HG03108 (cell line): Measurements from ENCODE around the gene KDM3A.
"Not testable (repeated sequence)": the region's sequence is repeated elsewhere in the genome, so short reads cannot be mapped to it uniquely, and the experiment has no call there.

Experiments used
- ATAC-seq: cut with Tn5 transposase; IDR thresholded peaks from one replicate; pipeline ENCODE4 v1.9.1; 2021; ENCODE audit warnings: moderate library complexity; ENCODE audit not compliant: unreplicated experiment

KDM3A gene

DNA sequence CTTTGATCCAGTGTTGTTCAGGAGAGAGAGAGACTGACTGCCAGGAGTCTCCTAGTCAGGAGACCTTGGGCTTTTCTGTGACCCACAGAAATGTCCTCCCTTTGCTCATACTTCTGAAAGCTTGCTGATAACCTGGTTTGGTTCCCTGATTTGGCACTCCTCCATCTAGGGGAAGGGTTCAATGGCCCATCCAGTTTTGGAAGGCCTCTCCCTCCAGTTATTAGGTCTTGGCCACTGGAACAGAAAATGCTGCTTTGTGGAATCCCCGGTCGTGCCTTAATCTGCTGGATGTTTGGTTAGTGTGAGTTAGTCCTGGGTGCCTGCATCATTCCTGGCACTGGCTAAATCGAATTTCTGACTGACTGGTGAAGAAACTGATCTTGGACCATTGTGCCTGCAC is 35.7 kb downstream of the KDM3A start:
- no peak for ATAC-seq

DNA sequence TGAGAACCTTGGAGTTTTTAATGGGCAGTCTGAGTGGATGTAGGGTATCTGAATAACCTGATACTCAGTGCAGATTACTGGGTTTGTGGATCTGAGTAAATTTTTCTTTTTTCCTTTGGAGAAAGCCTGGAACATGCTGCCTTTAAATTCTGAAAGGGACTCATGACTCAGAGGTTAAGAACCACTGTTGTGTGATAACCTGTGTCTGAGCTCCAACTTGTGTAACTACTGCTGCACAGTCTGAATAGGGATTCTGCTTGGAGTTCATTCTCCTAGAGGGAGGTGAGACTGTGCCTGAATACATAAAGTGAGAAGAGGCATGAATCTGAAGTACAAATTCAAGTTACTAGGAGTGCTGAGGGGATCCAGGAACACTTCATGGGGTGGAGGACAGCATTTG is 36.2 kb downstream of the KDM3A start:
- no peak for ATAC-seq

DNA sequence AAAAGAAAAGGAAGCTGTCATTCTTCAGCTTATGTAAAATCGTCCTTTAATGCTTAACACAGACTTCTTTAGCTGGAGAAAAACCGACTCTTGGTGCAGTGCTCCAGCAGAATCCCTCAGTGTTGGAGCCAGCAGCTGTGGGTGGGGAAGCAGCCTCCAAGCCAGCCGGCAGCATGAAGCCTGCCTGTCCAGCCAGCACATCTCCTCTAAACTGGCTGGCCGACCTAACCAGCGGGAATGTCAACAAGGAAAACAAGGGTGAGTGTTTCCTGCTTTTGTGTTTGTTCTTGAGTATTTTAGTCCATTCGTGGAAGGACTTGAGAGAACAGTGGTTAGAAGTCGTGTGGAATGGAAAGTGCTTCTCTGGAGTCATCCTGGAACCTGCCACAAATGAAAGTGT is 38.9 kb downstream of the KDM3A start:
- no peak for ATAC-seq

DNA sequence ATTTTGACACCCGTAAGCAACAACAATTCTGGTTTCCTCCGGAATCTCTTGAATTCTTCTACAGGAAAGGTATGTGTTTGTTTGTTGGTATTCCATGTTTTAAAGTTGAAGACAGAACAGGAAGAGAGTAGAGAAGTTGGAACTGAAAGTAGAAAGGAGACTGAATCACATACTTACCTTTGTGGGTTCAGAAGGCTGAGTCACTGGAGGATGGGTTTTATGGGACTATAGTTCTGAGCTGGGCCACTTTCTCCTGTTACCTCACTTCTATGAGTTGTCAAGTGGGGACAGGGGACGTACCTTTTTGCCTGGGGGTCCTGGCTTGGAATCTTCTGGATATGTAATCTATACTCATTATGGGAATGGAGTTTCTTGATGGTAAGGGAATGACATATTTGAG is 40.9 kb downstream of the KDM3A start:
- ATAC-seq = no peak

DNA sequence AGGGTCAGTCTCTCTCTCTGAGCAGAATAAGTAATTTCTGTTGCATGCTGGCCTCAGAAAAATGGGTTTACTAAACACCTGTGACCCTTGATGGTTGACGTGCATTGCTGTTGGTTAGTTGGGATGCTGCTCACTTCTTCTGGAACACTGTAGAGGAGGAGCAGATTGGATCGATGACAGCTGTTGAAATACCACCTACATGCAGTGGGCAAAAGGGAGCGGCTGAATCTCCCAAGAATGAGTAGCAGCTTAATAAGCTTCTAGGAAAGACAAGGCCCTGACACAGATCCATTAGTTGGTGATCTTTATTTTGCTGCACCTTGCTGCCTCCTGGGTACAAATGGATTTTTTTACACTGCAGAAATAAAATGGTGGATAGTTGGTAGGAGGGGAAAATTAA is 43.2 kb downstream of the KDM3A start:
- ATAC-seq = no peak

DNA sequence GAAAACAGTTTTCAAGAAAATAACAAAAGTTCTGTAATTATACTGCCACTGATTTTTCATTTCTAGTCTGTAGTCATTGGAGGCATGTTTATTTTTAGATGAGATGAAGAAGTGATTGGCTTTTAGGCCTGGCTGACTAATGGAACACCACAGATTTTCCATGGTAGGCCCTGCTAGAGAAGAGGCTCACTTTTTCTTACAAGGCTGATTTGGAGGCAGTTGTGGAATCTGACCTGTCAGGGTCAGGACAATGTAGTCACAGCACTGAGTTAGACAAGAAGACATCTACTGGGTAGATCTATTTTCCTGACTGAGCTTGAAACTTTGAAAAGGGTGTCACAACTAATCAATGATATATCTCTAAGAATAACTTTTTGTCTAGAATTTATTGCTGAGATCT is 43.9 kb downstream of the KDM3A start:
- ATAC-seq = no peak

DNA sequence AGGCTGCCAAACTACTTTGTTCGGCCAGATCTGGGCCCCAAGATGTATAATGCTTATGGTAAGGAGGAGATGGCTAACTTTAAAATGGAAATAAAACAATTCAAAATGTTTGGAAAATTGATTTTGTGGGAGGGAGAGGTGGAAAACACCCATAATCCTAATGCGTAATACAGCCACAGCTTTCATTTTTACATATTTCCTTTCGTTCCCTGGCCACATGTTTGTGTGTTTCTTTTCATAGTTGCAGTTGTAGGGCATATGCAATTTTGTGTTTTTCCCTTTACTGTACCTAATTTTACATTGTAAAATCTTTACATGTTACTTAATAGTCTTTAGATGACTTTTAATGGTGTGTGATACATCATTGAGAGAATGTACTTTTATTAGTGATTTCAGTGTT is 44.6 kb downstream of the KDM3A start:
- no peak for ATAC-seq

DNA sequence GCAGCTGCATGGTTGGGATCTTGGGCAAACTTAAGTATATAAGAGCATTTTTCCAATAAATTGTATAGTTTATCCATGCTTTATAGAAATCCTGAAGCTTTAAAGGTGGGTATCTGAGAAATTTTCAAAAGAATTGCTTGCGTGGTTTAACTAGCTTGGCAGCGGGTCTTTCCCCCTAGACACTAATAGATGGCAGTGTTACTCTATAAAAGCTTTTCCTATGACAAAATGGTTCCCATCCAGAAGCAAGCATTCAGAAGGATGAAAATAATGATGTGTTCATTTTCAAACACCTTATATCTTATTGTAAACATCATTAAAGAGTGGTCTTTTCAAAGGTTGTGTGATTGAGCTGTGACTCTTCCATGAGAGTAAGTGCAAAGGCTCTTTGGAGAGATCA is 45.9 kb downstream of the KDM3A start:
- ATAC-seq = no peak

DNA sequence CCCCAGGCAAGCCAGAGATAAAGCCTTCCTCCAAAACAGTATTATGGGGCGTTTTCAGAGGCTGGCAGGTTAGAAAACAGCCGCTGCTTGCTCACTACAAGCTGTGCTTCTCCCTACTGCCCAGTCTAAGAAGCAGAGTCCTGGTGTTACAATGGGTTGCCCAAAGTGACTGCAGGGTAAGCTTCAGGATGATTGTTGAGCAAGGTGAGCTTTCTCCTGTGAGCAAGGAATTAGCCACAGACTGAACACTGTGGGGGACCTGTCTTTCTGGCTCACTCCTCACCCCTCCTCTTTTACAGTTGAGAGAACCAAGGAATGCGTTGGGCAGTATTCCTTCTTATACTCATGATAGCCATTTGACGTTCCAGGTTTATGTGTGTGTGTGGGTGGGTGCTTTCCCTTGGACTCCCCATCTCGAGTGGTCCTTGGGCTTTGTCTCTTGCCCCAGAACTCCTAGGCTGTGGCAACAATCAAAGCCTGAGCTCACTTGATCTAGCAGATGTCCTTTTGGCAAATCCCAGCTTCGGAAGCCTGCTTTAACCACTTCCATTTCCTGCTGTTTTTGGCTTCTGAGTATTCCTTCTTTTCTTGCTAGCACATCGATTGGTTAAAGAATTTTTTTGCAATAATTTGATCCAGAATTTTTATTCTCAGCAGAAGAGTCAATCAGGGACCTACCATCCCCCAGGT is 47.5 kb downstream of the KDM3A start:
- no peak for ATAC-seq

DNA sequence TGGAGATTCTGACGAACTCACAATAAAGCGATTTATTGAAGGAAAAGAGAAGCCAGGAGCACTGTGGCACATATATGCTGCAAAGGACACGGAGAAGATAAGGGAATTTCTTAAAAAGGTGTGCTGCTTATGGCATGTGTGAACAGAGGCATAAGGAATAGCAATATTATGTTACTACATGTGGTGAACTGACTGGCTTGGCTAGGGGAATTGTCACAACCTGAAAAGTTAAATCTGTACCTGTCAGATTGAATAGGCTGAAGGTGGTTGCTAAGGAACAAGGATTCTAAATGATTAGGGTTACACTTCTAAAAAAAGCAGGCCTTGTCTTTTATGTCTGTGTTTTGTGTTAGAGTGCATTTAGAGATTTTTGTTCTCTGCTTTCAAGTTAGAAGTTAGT is 48.4 kb downstream of the KDM3A start:
- ATAC-seq = no peak

DNA sequence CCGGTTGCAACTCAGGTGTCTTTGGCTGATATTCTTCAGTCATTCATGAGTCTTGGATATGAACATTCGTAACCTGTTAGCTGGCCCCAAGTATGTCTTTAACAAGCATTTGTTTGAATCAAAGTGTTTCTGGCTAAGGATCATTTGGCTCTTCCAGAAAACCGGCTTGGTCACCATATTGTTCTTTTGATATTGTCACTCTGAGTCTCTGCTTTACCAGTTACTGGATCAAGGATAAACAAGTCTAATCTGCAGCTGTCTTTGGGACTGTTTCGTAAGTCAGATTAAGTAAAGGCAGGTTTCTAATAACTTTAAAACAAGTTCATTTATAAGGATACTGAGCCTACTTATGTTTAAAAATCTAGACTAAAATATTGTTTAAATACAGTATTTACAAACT is 49.1 kb downstream of the KDM3A start:
- no peak for ATAC-seq

DNA sequence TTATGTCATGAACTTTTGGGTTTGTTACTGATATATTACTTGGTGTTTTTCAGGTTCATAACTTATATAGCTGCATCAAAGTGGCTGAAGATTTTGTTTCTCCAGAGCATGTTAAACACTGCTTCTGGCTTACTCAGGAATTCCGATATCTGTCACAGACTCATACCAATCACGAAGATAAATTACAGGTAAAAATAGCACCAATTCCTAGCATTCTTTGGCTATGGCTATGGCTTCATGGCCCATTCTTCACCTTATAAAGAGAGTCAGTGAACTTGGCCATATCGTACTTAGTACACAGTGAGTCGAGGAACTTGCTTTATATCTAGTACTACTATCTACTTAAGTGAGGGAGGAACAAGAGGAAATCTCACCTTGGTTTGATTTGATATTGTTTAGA is 49.9 kb downstream of the KDM3A start:
- no peak for ATAC-seq

DNA sequence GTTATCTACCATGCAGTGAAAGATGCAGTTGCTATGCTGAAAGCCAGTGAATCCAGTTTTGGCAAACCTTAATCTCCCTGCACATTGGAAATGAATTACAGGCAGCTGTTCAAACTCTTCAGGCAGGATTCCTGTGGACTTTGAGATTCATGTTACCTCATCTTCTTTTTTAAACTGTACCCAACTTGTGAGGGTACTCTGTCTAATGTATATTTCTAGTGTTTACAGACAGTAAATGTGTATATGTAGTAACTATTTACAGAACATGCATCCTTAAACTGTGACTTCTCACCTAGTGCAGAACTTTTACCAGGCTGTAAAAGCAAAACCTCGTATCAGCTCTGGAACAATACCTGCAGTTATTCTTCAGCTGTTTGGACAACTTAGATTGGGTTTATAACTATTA is 50.9 kb downstream of the KDM3A start:
- ATAC-seq = no peak

DNA sequence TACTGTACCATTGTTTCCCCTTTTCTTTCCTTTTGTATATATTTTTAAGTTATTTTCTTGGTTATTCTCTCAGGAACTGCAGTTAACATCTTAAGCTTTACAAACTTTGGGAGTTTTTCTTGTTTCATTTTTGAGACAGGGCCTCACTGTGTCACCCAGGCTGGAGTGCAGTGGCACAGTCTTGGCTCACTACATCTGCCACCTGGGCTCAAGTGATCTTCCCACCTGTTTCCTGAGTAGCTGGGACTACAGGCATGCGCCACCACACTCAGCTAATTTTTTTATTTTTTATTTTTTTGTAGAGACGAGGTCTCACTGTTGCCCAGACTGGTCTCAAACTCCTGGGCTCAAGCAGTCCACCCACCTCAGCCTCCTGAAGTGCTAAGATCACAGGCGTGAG is 55.2 kb downstream of the KDM3A start:
- not testable (repeated sequence) for ATAC-seq

DNA sequence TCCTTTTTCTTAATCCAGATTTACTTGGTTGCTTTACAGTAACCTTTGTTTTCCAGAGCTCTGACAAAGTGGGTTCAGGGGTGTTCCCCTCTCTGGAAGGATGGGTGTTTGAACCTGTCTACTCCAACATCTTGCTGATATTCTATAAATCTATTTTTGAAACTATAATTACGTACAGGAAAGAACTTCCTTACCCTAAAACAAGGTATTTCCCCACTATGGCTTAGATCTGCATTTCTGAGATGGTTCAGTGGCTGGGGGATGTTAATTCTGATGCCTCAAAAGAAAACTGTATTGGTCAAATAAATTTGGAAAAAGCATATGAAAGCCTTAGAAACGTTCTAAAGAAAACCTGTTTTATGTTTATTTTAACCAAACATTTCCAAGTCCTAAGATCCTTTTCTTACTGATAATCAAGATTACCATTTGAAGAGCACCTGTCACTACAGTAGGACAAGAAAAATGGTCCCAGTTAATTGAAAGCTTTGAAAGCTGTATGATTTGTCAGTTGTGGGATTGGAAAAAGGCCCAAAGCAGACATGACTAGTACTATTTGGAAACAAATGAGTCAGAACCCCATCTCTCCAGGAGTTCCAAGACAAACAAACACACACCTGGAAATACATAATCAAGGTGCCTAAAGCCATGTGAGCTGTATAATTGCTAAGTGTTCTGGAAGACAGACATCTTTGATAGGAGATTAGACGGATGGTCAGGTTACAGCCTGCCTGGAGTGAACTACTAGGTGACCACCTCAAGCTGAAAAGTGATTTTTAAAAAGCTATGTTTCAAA is 57.5 kb downstream of the KDM3A start:
- ATAC-seq = no peak

DNA sequence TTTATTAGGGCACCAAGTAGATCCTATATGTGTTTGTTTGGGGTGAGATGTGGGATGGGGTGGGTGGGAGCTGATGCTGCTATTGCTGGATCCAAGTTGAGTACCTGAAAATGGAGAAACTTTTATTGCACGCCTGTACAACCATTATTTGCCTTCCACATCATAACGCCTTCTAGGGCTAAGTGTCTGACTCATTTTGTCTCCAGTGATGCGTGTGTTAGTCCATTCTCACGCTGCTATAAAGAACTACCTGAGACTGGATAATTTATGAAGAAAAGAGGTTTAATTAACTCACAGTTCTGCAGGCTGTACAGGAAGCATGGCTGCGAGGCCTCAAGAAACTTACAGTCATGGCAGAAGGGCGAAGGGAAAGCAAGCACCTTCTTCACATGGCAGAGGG is 58.2 kb downstream of the KDM3A start:
- ATAC-seq = no peak

DNA sequence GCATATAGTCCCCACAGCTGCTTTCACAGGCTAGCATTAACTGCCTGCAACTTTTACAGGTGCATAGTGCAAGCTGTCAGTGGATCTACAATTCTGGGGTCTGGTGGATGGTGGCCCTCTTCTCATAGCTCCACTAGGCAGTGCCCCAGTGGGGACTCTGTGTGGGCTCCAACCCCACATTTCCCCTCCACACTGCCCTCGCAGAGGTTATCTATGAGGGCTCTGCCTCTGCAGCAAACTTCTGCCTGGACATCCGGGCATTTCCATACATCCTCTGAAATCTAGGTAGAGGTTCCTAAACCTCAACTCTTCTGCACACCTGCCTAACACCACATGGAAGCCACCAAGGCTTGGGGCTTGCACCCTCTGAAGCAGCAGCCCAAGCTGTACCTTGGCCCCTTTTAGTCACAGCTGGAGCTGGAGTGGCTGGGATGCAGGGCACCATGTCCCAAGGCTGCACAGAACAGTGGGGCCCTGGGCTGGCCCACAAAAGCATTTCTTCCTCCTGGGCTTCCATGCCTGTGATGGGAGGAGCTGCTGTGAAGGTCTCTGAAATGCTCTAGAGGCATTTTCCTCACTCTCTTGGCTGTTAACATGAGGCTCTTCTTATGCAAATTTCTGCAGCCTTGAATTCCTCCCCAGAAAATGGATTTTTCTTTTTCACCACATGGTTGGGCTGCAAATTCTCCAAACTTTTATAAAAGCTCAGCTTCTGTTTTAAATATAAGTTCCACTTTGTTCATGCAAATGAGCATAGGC is 59.3 kb downstream of the KDM3A start:
- ATAC-seq = no peak

DNA sequence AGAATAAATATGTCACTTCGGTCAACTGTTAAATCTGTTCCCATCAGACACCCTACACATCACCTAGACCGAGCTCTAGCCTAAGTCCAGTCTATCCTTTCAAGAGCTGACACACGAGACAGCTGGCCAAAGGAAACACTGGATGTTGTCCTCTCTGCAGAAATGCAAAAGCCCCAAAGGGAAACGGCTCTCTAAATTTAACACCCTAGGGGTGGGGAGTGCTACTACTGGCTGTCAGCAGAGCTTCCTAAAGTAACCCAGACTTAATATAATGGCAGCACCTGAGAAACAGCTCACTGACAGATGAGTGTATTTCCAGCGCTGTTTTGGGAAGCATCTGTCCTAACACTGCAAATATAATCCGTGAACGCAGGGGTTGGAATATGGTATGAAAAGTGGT is 66.4 kb downstream of the KDM3A start:
- no peak for ATAC-seq

DNA sequence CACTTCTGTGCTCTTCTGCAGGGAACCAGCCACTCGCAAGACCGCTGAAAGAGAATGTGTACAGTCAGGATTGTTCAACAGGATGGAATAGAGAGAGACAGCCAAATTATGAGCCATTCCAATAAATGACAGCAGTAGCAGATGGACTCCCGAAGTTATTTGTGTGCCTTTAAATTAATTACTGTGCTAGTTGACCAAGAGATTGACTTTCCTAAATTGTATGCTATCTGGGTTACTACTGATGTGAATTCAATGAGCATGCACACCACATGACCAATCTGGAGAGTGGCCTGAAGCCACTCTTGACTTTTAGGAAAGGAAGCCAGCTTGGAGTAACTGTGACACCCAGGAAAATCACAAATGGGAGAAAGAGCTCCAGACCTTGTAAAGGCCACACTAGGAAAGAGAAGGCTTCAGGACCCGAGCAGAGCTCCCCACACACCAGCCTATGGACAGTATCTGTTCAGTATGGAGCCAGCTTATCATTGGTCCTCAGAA is 69.3 kb downstream of the KDM3A start:
- ATAC-seq = no peak

DNA sequence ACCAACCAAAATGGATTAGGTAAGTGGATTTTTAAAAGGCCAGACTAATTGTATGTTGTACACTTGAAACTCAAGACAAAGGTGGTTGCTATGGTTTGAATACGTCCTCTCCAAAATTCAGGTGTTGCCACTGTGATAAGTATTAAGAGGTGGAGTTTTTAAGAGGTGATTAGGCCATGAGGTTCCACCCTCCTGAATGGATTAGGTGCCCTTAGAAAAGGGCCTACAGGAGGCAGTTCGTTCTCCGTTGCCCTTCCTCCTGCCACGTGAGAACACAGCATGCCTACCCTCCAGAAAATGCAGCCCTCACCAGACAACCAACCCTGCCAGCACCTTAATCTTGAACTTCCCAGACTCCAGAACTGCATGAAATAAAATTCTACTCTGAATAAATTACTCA is 70.9 kb downstream of the KDM3A start:
- ATAC-seq = no peak

DNA sequence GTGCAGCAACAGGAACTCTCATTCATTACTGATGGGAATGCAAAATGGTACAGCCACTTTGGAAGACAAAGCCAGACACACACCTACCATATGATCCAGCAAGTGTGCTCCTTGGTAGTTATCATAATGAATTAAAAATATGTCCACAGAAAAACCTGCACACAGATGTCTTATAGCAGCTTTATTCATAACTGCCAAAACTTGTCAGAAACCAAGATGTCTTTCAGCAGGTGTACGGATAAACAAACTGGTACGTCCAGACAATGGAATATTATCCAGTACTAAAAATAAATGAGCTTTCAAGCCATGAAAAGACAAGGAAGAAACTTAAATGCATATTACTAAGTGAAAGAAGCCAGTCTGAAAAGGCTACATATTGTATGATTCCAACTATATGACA is 71.7 kb downstream of the KDM3A start:
- no peak for ATAC-seq
